C4-2B (cell line): ENCODE results near the gene EIF4E1B.

ENCODE experiments used
- ZFX ChIP-seq: fragments of 450-650 bp; IDR thresholded peaks from 2 replicates; pipeline ENCODE4 v1.6.1; 2017
- TF ChIP-seq, protein P1 (sequence below): fragments of 450-650 bp; conservative IDR thresholded peaks from 2 replicates; pipeline ENCODE4 v1.5.1; 2017; ENCODE audit warnings: mild to moderate bottlenecking

DNA sequence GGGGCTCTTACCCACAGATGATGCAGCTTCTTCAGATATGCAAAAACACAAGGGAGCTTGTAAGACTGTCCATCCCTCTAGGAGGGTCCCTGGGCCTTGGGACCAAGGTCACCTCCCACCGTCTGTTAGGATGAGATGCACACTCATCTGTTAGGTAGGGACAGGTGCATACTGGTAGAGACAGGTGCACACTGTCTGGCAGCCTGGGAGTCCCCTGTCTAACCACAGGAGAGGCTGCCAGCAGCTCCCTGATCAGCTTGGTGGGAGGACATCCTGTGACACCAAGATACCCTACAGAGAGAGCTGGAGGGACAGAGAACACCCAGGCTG is 30.0 kb downstream of the EIF4E1B start:
- TF ChIP-seq, protein P1, sequence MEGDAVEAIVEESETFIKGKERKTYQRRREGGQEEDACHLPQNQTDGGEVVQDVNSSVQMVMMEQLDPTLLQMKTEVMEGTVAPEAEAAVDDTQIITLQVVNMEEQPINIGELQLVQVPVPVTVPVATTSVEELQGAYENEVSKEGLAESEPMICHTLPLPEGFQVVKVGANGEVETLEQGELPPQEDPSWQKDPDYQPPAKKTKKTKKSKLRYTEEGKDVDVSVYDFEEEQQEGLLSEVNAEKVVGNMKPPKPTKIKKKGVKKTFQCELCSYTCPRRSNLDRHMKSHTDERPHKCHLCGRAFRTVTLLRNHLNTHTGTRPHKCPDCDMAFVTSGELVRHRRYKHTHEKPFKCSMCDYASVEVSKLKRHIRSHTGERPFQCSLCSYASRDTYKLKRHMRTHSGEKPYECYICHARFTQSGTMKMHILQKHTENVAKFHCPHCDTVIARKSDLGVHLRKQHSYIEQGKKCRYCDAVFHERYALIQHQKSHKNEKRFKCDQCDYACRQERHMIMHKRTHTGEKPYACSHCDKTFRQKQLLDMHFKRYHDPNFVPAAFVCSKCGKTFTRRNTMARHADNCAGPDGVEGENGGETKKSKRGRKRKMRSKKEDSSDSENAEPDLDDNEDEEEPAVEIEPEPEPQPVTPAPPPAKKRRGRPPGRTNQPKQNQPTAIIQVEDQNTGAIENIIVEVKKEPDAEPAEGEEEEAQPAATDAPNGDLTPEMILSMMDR: no peak
- TF ChIP-seq ZFX: no peak
